HG03095 (cell line): ENCODE data around the gene ANKRD63.
A peak's percentile ranks its signal among the peaks of the same experiment; 100 is the strongest.

ENCODE experiments used
- ATAC-seq: cut with Tn5 transposase; IDR thresholded peaks from one replicate; pipeline ENCODE4 v1.9.1; 2021; ENCODE audit warnings: moderate library complexity; ENCODE audit not compliant: unreplicated experiment

The ANKRD63 gene

DNA sequence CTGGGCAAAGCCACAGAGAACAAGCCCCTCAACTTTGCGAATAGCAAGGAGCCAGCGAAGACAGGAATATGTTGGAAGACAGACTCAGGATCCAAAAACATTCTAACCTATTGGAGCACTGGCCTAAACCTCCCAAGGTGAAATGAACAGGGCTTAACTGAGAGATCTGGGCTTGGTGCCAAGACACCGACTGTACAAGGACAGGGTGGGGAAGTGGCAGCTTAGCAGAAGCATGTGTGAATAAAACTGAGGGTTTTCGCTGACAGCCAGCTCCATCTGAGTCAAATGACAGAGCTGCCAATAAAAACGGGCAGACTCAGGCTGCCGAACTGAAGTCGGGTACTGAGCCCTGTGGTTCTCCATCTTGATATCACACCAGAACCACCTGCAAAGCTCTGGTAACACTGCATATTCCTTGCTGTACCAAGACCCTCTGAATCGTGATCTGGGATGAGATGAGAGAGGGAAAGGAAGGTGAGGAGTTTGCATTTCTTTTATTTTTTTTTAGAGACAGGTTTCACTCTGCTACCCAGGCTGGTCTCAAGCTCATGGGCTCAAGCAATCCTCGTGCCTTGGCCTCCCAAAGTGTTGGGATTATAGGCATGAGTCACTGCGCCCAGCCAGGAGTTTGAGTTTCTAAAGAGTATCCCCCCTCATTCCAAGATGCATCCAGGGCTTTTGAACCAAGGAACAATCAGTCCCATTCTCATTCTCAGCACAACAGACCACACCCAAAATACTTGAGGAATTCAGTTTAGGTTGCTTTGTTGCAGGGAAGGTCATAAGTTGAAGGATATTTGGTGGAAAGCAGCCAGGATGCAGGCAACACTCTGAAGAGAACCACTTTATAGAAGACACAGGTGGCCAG is 30.9 kb upstream of the ANKRD63 start:
- ATAC-seq: no peak

DNA sequence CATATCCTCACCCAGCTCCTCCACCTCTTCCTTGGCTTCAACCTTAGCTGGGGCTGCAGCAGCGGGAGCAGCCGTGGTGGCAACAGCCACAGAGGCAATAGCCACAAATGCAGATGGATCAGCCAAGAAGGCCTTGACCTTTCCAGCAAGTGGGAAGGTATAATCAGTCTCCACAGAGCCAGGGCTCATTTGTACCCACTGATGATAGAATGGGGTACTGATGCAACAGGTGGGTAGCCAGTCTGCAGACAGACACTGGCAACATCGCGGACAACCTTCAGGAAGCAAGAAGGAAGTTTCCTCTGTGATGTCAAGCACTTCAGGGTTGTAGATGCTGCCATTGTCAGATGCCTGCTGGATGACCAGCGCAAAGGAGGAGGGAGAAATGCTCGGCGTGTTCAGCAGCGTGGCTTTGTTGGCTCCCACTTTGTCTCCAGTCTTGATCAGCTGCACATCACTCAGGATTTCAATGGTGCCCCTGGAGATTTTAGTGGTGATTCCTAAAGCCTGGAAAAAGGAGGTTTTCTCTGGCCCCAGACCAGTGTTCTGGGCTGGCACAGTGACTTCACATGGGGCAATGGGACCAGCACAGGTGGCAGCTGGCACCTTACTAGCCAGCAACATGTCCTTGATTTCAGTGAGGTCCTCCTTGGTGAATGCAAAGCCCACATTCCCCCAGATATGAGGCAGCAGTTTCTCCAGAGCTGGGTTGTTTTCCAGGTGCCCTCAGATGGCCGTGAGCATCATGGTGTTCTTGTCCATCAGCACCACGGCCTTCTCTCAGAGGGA is 29.7 kb upstream of the ANKRD63 start:
- no peak for ATAC-seq

DNA sequence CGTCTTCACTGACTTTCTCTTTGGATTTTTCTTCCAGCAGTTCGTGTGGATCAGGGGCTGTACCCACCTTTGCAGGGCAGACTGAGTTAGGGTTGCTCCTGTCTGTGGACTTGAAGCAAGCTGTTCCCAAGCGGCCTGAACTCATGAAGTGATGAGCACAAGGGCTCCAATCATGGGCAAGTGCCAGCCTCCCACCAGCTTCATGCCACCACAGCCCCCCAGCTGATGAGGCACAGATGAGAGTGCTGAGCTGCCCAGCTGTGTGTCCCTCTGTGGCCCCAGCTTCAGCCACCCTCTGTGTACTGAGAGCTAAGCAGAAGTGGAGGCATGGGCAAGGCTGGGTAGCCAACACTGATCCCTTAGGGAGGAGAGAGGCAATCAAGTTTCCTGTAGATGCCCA is 28.1 kb upstream of the ANKRD63 start:
- no peak for ATAC-seq

DNA sequence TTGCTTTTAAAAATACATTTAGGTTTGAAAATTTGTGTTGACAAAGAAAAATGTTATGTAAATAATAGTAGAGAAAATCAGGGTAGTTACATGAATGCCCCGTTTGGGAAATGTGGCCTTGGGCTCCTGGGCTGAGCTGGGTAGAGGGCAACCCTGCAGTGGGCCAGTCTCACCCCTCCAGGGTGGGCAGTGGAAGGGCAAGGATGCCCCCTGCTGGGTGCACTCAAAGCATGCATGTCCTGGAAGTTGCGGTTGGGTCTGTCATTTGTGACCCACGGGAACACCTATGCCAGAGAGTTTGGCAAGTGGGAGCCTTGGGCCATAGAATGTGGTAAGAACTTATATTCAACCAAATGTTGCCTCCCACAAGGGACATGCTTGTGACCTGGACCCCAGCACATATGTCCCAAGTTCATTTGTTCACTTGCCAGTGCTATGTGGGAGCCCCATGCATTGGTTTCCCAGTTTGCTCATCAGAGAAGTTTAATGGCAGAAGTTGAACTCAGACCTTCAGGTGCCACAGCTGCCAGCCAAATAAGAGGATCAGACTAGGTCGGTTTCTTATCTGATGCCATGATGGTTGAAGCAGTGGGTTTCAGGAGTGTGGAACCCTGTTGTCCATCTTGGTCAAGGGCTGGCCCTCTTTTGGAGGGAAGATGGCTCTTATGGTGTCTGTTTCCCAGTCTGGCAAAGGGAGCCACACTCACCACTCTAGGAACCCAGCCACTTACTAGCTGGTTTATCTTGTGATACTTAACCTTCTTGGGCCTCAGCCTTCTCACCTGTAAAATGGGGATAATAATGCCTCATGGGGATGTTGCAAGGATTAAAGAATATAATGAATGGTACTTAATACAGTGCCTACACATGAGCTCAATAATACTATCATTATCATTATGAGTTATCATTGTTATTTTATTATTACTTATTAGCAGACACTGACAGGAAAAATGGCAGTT is 27.4 kb upstream of the ANKRD63 start:
- no peak for ATAC-seq

DNA sequence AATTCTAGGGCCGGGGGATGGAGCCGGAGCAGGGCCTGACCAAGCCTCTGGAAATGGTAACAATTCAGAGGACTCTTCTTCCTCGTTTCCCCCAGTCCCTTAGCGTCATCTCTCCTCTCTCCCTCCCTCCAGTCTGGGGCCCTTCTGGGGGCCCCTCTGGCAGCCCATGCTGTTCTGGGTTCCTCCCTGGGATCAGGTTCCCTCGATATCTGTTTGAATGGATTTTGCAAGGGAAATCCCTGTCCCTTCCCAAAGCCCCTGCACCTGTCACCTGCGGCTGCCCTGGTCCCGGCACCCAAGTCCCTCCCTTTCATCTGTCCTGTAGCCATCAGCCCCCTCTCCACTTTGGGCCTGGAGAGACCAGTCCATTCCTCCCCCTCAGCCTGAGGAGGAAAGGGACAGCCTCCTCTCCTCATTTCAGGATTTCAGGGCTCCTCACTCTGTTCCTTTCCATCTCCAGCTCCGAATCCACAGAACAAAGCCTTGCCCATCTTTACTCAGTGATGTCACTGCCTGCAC is 26.5 kb upstream of the ANKRD63 start:
- no peak for ATAC-seq

DNA sequence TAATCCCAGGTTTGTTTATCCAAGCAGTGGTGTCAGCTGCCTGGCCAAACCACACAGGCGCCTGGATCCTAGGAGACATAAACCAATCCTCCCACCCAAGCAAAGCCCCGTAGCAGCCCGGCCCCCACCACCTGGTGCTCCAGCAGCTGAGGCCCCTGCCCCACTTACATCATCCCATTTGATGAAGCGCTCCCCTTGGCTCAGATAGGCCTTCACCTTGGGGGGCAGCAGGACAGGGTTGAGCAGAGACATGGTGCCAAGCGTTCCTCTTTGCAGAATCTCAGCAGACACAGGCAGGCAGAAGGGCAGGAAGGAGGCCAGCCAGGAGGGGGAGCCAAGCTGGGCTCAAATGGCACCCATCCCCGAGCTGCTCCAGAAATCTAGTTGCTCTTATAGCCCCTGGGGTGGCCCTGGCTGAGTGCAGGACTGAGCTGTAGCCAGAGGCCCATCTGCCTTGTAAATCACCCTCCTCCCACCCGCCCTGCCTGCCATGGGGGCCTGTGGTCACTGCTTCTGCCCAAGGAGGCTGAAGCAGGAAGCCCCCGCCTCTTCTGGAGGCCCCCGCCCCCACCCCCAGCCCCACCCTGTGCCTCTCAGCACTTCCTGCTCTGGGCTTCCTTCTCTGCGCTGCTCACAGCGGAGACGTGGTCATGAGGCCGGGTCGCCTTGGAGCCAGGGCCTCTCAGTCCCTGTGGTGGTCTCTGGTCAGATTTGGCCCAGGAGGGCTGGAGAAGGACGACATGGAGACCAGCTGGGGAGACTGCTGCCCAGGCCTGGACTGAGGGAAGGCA is 24.8 kb upstream of the ANKRD63 start, which contains the start of gene PLCB2:
TSS of gene PLCB2 (minus strand) at position 515 of the 791 bp plus-strand sequence. CDS start at position 252, 263 bp downstream.
- peak; percentile 57 for ATAC-seq

DNA sequence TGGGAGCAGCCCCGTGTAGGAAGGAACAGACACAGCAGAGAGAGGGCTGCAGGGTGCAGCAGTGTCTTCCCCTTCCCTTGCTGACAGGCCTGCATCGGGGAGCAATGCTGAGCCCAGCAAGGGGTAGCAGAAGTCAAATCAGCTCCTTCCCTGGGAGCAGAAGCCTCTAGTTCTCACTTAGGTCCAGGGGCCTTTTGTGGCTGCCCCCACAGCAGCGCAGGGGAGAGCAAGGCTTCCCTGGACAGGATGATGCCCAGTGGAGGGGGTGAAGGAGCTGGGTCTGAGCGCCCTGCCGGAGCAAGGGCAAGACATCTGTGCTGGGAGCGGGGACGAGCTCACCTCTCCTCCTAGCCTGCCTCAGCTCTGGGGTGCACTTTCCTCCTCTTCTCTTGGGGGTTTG is 24.0 kb upstream of the ANKRD63 start:
- no peak for ATAC-seq

DNA sequence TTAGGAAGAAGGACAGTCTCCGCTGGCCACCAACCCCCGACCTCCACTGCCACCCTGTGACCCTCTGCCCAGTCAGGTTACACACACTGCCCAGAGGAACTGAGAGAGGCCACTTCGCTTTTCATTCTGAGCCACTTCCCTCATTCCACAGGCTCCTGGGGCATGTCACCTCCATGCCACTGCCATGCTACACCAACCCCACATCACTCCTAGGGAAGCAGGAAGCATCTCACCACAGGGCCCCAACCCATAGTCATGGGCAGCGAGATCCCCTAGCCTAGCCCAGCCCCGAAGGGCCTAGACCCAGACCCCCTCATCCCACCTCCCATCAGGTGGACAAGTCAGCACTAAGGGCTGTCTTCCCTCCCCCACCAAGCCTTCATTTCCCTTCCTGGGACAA is 23.5 kb upstream of the ANKRD63 start:
- ATAC-seq: no peak

DNA sequence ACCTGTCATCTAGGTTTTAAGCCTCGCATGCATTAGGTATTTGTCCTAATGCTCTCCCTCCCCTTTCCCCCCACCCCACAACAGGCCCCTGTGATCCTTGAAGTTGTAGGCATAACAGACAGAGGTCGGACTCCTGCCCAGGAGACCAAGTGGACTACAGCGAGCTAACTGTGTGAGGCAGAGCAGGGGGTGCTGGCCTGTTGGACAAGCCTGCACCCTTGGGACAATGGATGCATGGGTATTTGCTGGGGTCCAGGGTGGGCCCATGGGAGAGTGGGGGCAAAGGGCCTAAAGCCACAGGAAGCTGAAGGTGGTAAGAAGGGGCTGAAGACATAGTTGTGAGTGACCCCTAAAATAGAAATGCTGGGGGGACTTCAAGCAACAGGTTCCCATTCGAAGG is 22.4 kb upstream of the ANKRD63 start:
- ATAC-seq: no peak

DNA sequence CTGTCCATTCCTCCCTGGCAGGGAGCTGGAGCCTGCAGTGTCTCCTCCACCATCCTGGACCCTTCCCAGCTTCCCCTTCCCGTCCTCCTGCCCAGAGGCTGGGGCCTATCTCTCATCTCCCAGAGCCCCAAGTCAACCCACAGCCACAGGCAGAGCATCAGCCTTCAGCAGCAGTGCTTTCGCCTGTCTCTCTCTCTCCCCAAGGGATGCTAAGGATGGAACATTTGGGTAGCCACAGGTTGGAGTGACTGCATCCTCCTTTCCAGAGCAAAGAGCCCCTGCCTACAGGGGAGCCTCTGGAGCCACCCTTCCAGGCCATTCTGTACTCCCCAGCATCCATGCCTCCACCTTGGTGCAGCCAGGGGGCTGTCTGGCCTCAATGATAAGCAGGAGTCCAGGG is 20.7 kb upstream of the ANKRD63 start:
- ATAC-seq: no peak

DNA sequence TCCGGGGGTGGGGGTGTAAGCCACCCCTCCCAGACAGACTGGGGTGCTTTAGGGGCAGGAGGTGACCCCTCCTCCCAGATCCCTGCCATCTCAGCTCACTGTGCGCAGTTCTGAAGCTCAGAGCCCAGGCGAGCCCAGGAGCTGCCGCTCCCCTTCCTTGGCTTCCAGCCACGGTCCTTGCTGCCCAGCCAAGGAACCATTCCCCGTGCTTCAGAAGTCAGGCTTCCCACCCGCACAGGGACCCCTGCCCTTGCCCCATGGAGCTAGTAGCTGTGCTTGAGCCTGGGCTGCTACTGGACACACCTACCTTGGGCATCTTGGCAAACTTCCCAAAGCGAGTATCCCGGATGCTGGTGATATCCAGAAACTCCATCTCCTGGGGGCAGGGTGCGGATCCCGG is 20.1 kb upstream of the ANKRD63 start:
- ATAC-seq: no peak

DNA sequence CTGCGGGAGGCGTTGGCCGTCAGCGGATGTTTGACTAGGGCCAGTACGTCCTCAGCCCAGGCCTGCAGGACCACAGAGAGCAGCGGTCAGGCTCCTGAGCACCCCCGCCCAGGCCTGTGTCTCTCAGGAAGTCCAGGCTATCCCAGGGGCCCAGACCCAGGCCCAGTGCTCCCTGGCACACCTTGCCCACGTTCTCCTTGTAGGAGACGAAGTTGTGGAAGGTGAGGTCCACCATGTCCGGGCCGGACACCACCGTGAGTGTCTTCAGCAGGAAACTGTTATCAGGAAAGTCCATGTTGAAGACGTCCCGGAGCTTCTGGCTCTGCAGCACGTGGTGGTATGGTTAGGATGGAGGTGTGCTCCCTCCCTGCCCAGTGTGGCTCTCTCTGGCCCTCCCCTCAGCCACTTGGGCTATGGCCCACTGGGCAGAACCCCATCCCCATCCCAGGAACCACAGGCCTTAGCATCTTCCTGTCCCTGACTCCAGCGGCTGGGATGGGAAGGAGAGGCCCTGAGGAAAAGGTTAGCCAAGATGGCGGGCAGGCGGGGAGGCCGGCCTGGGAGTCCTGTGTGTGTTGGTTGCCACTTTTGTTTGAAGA is 19.5 kb upstream of the ANKRD63 start:
- ATAC-seq: no peak

DNA sequence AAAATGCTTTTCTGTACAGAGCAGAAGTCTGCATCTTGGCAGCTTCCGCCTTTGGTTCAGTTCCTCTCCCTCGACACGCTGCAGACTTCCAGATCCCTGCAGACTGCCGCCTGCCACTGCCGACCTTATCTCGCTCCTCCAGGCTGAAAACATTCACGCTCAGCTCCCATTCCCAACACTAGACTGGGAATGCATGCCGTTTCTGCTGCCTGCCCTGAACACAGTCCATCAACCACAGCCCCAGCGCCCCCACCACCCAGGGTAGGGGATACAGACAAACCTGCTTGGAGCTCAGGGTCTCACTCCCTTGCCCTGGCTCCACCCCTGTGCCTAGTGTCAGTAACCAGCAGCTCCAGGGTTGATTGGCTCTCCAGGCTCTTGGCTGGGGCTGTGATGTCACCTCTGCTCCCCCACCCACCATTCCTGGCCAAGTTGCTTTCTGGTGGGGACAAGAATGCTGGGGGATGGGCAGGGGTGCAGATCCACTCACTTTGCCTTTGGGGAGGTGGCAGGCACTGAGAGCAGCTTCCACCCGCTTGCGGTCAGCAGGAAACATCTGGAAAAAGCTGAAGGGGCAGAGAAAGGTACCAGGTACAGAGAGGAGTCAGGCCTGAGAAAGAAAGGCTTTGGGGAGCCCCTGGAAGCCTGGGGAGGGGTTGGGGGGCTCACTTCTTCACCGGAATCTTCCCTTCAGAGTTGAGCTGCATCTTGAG is 18.8 kb upstream of the ANKRD63 start:
- ATAC-seq: no peak

DNA sequence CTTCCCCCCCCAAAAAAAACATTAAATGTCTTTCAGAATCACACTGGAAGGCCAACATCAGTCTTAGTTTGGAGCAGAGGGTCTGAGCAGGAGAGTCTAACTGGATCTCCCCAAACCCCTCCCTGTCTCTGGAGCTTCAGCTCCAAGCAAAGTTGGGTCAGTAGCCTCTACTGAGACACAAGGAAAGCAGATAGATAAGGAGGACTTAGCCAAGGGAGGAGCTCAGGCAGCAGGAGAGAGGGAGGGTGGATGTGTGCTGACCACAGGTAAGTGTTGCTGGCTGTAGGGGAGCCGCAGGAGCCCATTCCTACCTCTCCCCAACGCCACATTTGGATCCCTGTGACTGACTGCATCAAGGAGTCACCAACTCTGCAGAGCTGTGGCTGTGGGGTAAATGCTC is 17.9 kb upstream of the ANKRD63 start:
- no peak for ATAC-seq

DNA sequence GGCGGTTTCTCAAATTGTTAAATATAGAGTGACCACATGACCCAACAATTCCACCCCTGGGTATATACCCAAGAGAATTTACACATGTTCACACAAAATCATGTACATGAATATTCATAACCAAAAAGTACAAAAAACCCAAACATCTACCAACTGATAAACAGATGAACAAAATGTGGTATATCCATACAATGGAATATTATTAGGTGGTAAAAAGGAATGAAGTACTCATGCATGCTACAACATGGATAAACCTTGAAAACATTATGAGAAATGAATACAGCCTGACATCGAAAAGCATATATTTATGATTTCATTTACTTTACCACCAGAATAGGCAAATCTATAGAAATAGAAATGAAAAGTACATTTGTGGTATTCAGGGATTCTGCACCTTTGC is 17.5 kb upstream of the ANKRD63 start:
- no peak for ATAC-seq

DNA sequence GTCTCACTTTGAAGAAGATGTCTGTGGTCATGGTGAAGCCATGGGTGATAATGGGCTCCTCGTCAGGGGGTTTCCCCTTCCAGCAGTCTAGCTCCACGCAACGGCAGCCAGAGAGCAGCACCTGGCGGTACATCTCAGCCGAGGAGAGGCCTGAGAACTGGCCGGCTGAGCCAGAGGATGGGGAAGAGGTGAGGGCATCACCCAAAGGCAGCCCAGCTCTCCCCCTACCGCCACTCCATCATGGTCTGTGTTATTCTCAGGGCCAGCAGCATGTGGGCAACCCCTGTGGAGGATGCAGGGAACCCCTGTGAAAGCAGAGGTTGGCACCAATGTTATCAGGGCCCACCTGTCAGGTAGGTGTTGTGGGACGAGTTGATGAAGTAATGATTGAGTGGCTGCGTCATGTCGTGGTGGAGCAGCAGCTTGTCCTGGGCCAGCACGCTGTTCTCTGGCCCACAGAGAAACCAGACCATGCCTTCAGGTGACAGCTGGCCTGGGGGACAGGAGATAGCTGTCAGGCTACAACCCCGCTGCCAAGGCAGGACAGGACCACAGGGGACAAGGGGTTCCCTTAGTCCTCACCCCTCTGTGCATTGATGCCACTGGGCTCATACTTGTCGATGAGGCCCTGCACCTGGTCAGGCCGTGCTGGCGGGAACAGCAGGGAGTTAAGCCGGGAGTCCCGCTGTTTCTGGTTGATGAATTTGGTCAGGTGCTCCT is 15.5 kb upstream of the ANKRD63 start:
- no peak for ATAC-seq

DNA sequence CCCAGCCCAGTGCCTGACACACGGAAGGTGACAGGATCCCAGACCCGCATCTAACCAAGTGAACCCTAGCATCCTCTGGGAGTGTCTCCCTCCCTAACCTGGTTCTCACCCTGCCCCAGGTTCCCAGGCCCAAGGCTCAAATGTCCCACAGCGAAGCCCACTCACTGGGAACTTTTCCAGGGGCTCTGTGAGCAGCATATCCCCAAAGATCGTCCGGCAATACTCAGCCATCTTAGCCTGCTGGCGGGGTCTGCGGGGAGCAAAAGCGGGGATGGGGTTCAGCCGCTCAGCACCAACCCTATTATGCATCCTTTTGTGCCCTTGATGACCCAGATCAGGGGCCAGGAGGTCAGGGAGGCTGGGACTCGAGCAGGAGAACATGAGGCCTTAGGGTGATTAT is 14.5 kb upstream of the ANKRD63 start:
- ATAC-seq: no peak

DNA sequence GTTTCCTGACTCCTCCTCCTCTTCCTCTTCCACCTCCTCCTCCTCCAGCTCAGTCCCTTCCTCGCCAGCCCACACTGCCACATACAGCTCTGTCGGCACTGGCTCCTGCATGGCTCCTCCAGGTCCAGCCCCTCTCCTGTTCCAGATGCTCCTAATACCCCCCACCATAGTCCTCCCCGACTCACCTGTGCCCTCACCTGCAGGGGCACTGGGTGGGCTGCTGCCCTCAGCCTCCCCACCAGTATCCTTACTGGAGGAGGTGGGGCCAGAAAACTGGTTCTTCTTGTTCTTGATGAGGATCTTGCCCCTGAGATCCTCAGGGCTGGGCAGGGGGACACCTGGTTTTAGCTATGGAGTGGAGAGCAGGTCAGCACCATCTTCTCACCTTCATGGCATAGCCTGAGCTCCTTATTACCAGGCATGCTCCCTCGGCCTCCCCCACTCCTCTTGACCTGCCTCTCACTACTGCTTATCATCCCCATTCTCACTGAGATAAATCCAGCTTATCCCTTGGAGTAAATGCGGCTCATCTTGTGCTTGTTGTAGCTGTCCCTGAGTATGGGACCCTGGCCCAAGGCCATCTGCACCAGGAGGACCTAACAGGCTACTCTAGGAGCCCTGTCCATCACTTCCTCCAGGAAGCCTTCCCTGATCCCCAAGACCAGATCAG is 13.8 kb upstream of the ANKRD63 start:
- ATAC-seq: no peak
